H9 (cell line): Measurements from ENCODE around the gene SLC25A43. TPM values are rescaled to one million over a fixed set of nuclear protein-coding genes. Genes with fewer than 3 reads are reported as not detected.

Experiments used
- DNase-seq: peaks from one replicate; pipeline ENCODE4 v3.0.0-alpha.2; 2017
- H2AFZ ChIP-seq: one replicate; pipeline ENCODE4 v1.6.1; 2013; ENCODE audit warnings: mild to moderate bottlenecking, low read length, control low read depth, moderate library complexity
- H2AK5ac ChIP-seq: 2 replicates; pipeline ENCODE4 v1.6.1; 2013; ENCODE audit warnings: low read length, control low read depth, mixed read lengths; ENCODE audit not compliant: insufficient read length
- H2BK120ac ChIP-seq: one replicate; pipeline ENCODE4 v1.6.1; 2013; ENCODE audit warnings: low read depth, mild to moderate bottlenecking, low read length, control low read depth, inconsistent platforms; ENCODE audit not compliant: poor library complexity, severe bottlenecking
- H2BK12ac ChIP-seq: 2 replicates; pipeline ENCODE4 v1.6.1; 2013; ENCODE audit warnings: low read length, control low read depth, mixed read lengths, low read depth; ENCODE audit not compliant: insufficient read length
- H2BK15ac ChIP-seq: 2 replicates; pipeline ENCODE4 v1.6.1; 2013; ENCODE audit warnings: low read depth, low read length, control low read depth
- H2BK20ac ChIP-seq: one replicate; pipeline ENCODE4 v1.6.1; 2013; ENCODE audit warnings: low read depth, mild to moderate bottlenecking, low read length, control low read depth, inconsistent platforms; ENCODE audit not compliant: poor library complexity, severe bottlenecking
- H2BK5ac ChIP-seq: 2 replicates; pipeline ENCODE4 v1.6.1; 2013; ENCODE audit warnings: low read length, control low read depth, mixed read lengths; ENCODE audit not compliant: insufficient read length
- H3K14ac ChIP-seq: 2 replicates; pipeline ENCODE4 v1.6.1; 2013; ENCODE audit warnings: low read length, control low read depth; ENCODE audit not compliant: insufficient read depth
- H3K18ac ChIP-seq: 2 replicates; pipeline ENCODE4 v1.6.1; 2013; ENCODE audit warnings: low read depth, mild to moderate bottlenecking, mixed read lengths, low read length, control low read depth; ENCODE audit not compliant: insufficient read length
- H3K23ac ChIP-seq: 2 replicates; pipeline ENCODE4 v1.6.1; 2013; ENCODE audit warnings: low read length, control low read depth, mixed read lengths, low read depth; ENCODE audit not compliant: insufficient read length
- H3K23me2 ChIP-seq: 2 replicates; pipeline ENCODE4 v1.6.1; 2013; ENCODE audit warnings: low read depth, mild to moderate bottlenecking, mixed read lengths, low read length, control low read depth; ENCODE audit not compliant: insufficient read length, poor library complexity, severe bottlenecking
- H3K27ac ChIP-seq: 2 replicates; pipeline ENCODE4 v1.5.1; 2013; ENCODE audit warnings: low read length, control low read depth, mixed read lengths, low read depth; ENCODE audit not compliant: insufficient read length
- H3K27me3 ChIP-seq: 2 replicates; pipeline ENCODE4 v1.6.1; 2013; ENCODE audit warnings: low read length, control low read depth, inconsistent platforms; ENCODE audit not compliant: insufficient read depth
- H3K4ac ChIP-seq: 2 replicates; pipeline ENCODE4 v1.6.1; 2013; ENCODE audit warnings: low read depth, mild to moderate bottlenecking, control low read depth, inconsistent platforms, low read length, moderate library complexity
- H3K4me1 ChIP-seq: 2 replicates; pipeline ENCODE4 v1.6.1; 2013; ENCODE audit warnings: low read length, control low read depth, inconsistent platforms; ENCODE audit not compliant: insufficient read depth
- H3K4me2 ChIP-seq: 2 replicates; pipeline ENCODE4 v1.6.1; 2013; ENCODE audit warnings: low read length, control low read depth, mixed read lengths; ENCODE audit not compliant: insufficient read length, insufficient read depth
- H3K56ac ChIP-seq: 2 replicates; pipeline ENCODE4 v1.6.1; 2013; ENCODE audit warnings: low read depth, mild to moderate bottlenecking, mixed read lengths, low read length, control low read depth; ENCODE audit not compliant: insufficient read length
- H3K79me1 ChIP-seq: 2 replicates; pipeline ENCODE4 v1.6.1; 2013; ENCODE audit warnings: low read depth, mild to moderate bottlenecking, moderate library complexity, low read length, control low read depth, inconsistent platforms; ENCODE audit not compliant: insufficient read depth, poor library complexity, severe bottlenecking
- H3K79me2 ChIP-seq: 2 replicates; pipeline ENCODE4 v1.6.1; 2013; ENCODE audit warnings: low read length, control low read depth, inconsistent platforms; ENCODE audit not compliant: insufficient read depth
- H3K9ac ChIP-seq: 2 replicates; pipeline ENCODE4 v1.6.1; 2013; ENCODE audit warnings: low read length, control low read depth, mixed read lengths; ENCODE audit not compliant: insufficient read length; ENCODE audit errors: extremely low read depth
- H3K9me3 ChIP-seq: one replicate; pipeline ENCODE4 v1.6.1; 2013; ENCODE audit warnings: low read depth, low read length, inconsistent platforms; ENCODE audit not compliant: control insufficient read depth
- H3T11ph ChIP-seq: one replicate; pipeline ENCODE4 v1.6.1; 2013; ENCODE audit warnings: mild to moderate bottlenecking, low read length, control low read depth, inconsistent platforms
- H4K20me1 ChIP-seq: one replicate; pipeline ENCODE4 v1.6.1; 2013; ENCODE audit not compliant: control insufficient read depth, insufficient read length, insufficient read depth
- H4K5ac ChIP-seq: 2 replicates; pipeline ENCODE4 v1.6.1; 2013; ENCODE audit warnings: low read depth, mild to moderate bottlenecking, mixed read lengths, low read length, control low read depth; ENCODE audit not compliant: insufficient read length
- H4K8ac ChIP-seq: replicated peaks from 2 replicates; pipeline ENCODE4 v1.6.1; 2013; ENCODE audit warnings: low read length, control low read depth, mixed read lengths, low read depth; ENCODE audit not compliant: insufficient read length
- H4K91ac ChIP-seq: 2 replicates; pipeline ENCODE4 v1.6.1; 2013; ENCODE audit warnings: low read depth, mild to moderate bottlenecking, moderate library complexity, mixed read lengths, low read length, control low read depth; ENCODE audit not compliant: insufficient read length
- H3K27ac Mint-ChIP-seq, 3 experiments: 2 replicates in 2 of 3; 3 replicates in 1 of 3; pipeline ENCODE4 v1.8.0; 2020 to 2021; ENCODE audit warnings: mixed read lengths in 3 of 3, mild to moderate bottlenecking in 1 of 3, moderate library complexity in 1 of 3
- H3K27me3 Mint-ChIP-seq: 2 replicates; pipeline ENCODE4 v1.8.0; 2021; ENCODE audit warnings: low read depth, mild to moderate bottlenecking, moderate library complexity, mixed read lengths
- H3K36me3 Mint-ChIP-seq, 3 experiments: 2 replicates in 2 of 3; 3 replicates in 1 of 3; pipeline ENCODE4 v1.8.0; 2020 to 2021; ENCODE audit warnings: low read depth in 3 of 3, mixed read lengths in 3 of 3; ENCODE audit not compliant: insufficient read depth in 1 of 3
- H3K4me1 Mint-ChIP-seq, 2 experiments: 2 replicates each; pipeline ENCODE4 v1.8.0; 2020; ENCODE audit warnings: mixed read lengths in 2 of 2
- H3K4me3 Mint-ChIP-seq, 2 experiments: 2 replicates in 1 of 2; 3 replicates in 1 of 2; pipeline ENCODE4 v1.8.0; 2020 to 2021; ENCODE audit warnings: mild to moderate bottlenecking in 2 of 2, mixed read lengths in 2 of 2, moderate library complexity in 1 of 2
- H3K9me3 Mint-ChIP-seq, 2 experiments: 2 replicates in 1 of 2; 3 replicates in 1 of 2; pipeline ENCODE4 v1.8.0; 2020; ENCODE audit warnings: mild to moderate bottlenecking in 2 of 2, mixed read lengths in 2 of 2, moderate library complexity in 1 of 2
- WGBS: extraction: QIAGEN DNeasy Blood & Tissue Kit; methylation state at CpG from one replicate; pipeline ENCODE4 v1.1.7; 2013; ENCODE audit warnings: missing lambda C conversion rate, low lambda C conversion rate, mixed read lengths; ENCODE audit not compliant: insufficient read length; ENCODE audit errors: extremely low coverage; 5-methylcytosine and 5-hydroxymethylcytosine counted together
- total RNA-seq: library from RNA; stranded (reverse); gene quantifications from 2 replicates; pipeline ENCODE4 v1.2.1, GENCODE V29; 2021
- TF ChIP-seq, protein P1 (sequence below): fragments of 200-600 bp; sonication (generic); conservative IDR thresholded peaks from 3 replicates; pipeline ENCODE4 v1.8.0; 2021; ENCODE audit warnings: antibody characterized with exemption, mild to moderate bottlenecking

The SLC25A43 gene
- total RNA-seq, 1 experiment from 2014 or later, result 3.7 TPM

- Histone ChIP-seq H3K9me3 (peaks cover 21% of the 10 kb centered on the region), H3K23me2 (no peaks in the 10 kb centered on the region), H3K18ac (no peak overlapping the region), H3K4me1 (no peaks in the 10 kb centered on the region), H2BK5ac (no peak overlapping the region), H3T11ph (no peak overlapping the region), H2AK5ac (no peak overlapping the region), H3K27me3 (no peaks in the 10 kb centered on the region), H2AFZ (no peak overlapping the region), H4K91ac (no peak overlapping the region), H2BK120ac (no peak overlapping the region), H3K14ac (no peak overlapping the region), H3K4me2 (no peak overlapping the region), H2BK20ac (no peak overlapping the region), H3K56ac (no peak overlapping the region), H3K23ac (no peak overlapping the region), H3K9ac (no peak overlapping the region), H4K20me1 (no peaks in the 10 kb centered on the region), H2BK12ac (no peak overlapping the region), H3K79me2 (no peaks in the 10 kb centered on the region), H3K27ac (no peak overlapping the region), H3K79me1 (no peaks in the 10 kb centered on the region), H4K8ac (no peak overlapping the region), H2BK15ac (no peak overlapping the region), H4K5ac (no peak overlapping the region), H3K4ac (no peak overlapping the region)
- Mint-ChIP-seq H3K27me3 (no peaks in the 10 kb centered on the region), H3K9me3 (peaks cover 48 to 56% of the 10 kb centered on the region in 2 experiments), H3K4me1 (peaks cover 6% of the 10 kb centered on the region in 2 experiments), H3K36me3 (peaks cover 0 to 9% (median 4%) of the 10 kb centered on the region in 3 experiments; a peak in 4 of 7 replicates), H3K4me3 (no peak overlapping the region), H3K27ac (no peak overlapping the region)
- no peak for DNase-seq
- WGBS, result no CpG with 5 or more reads among the region's 4 CpGs
- TF ChIP-seq, protein P1, sequence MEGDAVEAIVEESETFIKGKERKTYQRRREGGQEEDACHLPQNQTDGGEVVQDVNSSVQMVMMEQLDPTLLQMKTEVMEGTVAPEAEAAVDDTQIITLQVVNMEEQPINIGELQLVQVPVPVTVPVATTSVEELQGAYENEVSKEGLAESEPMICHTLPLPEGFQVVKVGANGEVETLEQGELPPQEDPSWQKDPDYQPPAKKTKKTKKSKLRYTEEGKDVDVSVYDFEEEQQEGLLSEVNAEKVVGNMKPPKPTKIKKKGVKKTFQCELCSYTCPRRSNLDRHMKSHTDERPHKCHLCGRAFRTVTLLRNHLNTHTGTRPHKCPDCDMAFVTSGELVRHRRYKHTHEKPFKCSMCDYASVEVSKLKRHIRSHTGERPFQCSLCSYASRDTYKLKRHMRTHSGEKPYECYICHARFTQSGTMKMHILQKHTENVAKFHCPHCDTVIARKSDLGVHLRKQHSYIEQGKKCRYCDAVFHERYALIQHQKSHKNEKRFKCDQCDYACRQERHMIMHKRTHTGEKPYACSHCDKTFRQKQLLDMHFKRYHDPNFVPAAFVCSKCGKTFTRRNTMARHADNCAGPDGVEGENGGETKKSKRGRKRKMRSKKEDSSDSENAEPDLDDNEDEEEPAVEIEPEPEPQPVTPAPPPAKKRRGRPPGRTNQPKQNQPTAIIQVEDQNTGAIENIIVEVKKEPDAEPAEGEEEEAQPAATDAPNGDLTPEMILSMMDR, result no peak
These were observed 18.2 kb downstream of the SLC25A43 start for GRCh38 chrX:119417376-119417775.
